ENCODE results near the gene S100A12.

The S100A12 gene

DNA sequence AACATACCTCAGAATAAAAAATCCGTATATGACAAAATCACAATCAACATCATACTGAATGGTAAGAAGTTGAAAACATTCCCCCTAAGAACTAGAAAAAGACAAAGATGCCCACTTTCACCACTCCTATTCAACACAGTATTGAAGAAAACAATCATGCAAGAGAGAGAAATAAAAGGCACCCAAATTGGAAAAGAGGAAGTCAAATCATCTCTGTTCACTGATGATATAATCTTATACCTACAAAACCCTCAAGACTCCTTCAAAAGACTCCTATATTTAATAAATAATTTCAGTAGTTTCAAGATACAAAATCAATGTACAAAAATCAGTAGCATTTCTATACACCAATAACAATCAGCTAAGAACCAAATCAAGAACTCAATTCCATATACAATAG lies 41.5 kb downstream of the S100A12 start:
- no peak for DNase-seq (ENCODE audit: low spot score)

DNA sequence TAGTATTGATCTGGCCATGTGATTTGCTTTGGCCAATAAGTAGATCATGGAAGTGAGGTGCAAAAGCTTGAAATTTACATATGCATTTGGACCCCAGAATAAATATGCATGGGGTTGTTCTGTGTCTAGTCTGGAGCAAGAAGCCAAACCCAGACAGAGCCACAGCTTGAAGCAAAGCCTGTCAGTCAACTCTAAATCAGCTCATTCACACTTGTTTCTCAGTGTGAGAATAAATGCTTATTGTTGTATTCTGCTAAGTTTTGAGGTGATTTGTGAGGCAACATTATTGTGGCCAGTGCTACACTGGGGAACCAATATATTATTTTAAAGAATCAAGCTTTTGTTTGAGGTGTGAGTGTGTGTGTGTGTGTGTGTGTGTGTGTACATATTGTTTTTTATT lies 50.5 kb downstream of the S100A12 start:
- no peak for DNase-seq (ENCODE audit: low spot score)

Data from AG08396 (cell line).